SKM-1 (cell line): ENCODE measurements around the gene TMEM25.
A peak's percentile ranks its signal among the peaks of the same experiment; 100 is the strongest.
"Not testable (repeated sequence)": the region's sequence is repeated elsewhere in the genome, so short reads cannot be mapped to it uniquely, and the experiment has no call there.

Experiments used
- DNase-seq: peaks from one replicate; lab custom pipeline; 2025; ENCODE audit not compliant: unreplicated experiment; lab: John Stamatoyannopoulos, UW

Gene TMEM25

DNA sequence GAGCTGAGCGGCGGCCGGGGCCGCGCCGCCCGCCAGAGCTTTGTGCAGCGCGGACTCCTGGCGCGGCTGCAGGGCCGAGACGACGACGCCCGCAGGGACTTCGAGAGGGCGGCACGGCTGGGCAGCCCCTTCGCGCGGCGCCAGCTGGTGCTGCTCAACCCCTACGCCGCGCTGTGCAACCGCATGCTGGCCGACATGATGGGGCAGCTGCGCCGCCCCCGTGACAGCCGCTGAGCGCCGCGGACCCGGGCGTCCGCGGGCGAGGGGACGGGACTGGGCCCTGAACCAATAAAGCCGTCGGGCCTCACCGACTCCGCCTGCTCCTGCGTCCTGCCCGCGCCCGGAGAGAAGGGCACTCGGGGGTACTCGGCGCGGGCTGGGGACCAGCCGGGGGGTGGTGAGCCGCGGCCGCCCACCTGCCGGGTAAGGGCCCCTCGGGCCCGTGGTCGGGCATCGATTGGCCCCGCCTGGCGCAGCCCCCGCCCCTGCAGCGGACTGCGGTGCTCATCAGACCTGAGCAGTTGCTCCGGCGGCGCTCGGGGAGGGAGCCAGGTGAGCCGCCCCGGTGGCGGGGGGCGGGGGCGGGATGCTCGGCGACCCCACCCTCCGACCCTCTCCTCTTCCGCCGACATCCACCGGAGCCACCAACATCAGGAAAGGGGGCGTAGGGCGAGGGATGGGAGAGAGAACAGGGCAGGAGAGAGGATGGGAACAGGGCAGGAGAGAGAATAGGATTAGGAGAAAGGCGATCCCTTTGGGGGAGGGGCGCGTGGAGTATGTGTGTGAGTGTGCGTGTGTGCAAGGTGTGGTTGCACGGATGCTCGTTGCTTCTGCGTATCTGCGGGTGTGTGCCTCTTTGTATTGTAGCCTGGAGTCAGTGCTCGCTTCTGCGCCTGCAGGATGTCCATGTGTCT is at the start of gene TMEM25:
Gene TMEM25, plus strand, starts transcription at position 510 of the 914 bp plus-strand sequence. CDS start 610 bp downstream, outside the sequence.
- no peak for DNase-seq

DNA sequence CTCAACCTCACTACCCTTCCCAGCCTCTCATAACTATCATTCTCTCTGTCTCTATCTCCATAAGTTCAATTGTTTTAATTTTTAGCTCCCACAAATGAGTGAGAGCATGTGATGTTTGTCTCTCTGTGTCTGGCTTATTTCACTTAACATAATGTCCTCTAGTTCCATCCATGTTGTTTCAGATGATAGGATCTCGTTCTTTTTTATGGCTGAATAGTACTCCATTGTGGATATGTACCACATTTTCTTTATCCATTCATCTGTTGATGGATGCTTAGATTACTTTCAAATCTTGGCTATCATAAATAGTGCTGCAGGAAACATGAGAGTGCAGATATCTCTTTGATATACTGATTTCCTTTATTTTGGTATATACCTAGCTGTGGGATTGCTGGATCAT is 49.8 kb upstream of the TMEM25 start:
- DNase-seq = not testable (repeated sequence)

DNA sequence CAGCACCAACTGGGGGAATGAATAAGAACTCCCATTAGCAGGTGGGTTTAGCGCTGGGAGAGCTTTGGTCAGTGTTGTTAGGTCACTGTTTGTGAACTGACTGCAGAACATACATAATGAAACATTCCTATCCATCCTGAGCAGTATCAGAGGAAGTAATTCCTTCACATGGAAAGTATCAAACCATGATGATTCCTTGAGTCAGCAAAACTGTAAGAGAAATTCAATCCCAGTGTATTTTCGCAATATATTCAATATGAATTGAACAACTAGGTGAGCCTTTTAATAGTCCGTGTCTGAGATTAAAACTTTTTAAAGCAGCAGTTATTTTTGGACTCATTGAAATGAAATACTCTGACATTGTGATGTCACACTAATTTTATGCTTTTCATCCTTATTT is 46.6 kb upstream of the TMEM25 start:
- no peak for DNase-seq

DNA sequence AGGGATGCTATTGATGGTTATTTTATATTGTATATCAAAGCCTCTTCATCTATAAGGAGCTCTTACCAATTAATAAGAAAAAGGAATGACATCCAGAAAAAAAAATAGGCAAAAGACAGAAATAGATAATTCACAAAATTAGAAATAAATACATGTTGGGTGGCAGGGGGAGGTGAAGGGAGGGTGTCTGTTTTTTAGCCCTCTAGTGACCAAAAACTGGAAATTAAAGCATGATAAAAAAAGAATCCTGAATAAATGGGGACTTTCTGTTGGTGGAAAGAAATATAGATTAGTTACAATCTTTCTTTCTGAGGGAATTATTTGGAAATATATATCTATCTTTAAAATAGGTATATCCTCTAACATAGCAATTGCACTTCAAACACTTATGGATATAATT is 45.7 kb upstream of the TMEM25 start:
- DNase-seq = no peak

DNA sequence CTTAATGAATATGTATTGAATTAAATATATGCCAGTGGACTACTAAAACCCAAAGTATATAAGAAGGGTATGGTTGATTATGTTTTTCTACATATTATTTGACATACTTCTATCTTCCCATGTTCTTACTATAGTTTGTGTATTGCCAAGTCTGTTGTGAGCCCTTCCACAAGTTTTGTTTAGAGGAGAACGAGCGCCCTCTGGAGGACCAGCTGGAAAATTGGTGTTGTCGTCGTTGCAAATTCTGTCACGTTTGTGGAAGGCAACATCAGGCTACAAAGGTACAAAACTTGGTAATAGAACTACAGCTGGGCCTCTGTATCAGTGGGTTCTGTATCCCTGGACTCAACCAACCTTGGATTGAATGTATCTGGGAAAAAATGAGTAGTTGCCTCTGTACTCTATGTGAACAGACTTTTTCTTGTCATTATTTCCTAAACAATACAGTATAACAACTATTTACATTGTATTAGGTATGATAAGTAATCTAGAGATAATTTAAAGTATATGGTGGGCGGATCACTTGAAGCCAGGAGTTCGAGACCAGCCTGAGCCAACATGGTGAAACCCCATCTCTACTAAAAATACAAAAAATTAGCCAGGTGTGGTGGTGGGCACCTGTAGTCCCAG is 42.4 kb upstream of the TMEM25 start:
- peak; percentile 31 for DNase-seq

DNA sequence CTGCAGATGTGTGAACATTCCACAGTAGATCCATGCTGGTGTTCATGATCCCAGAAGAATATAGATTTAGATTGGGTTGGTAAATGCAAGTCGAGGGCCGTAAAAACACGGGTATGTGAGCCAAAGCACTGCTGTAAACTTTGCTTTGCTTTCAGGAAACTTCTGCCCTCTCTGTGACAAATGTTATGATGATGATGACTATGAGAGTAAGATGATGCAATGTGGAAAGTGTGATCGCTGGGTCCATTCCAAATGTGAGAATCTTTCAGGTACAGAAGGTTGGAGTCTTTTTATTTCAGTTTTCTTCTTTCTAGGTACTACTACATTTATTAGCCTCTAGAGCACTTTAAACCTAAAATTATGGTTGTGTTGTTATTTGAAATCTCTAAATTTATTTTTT is 40.0 kb upstream of the TMEM25 start:
- no peak for DNase-seq

DNA sequence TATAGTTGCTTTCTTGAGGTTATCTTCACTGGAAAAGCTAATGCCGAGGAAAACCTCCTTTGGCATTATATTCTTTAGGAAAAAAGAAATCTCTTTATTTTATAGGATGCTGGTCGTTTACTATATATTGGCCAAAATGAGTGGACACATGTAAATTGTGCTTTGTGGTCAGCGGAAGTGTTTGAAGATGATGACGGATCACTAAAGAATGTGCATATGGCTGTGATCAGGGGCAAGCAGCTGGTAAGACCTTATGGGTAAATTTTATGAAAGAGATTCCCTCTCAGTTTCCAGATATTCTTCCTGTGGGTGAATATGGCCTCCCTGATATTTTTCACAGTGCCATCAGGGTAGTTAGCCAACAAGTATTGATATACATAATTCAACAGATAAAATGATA is 33.2 kb upstream of the TMEM25 start:
- DNase-seq = no peak

DNA sequence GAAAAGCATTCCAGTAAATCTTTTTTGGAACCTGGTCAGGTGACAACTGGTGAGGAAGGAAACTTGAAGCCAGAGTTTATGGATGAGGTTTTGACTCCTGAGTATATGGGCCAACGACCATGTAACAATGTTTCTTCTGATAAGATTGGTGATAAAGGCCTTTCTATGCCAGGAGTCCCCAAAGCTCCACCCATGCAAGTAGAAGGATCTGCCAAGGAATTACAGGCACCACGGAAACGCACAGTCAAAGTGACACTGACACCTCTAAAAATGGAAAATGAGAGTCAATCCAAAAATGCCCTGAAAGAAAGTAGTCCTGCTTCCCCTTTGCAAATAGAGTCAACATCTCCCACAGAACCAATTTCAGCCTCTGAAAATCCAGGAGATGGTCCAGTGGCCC is 27.8 kb upstream of the TMEM25 start:
- no peak for DNase-seq

DNA sequence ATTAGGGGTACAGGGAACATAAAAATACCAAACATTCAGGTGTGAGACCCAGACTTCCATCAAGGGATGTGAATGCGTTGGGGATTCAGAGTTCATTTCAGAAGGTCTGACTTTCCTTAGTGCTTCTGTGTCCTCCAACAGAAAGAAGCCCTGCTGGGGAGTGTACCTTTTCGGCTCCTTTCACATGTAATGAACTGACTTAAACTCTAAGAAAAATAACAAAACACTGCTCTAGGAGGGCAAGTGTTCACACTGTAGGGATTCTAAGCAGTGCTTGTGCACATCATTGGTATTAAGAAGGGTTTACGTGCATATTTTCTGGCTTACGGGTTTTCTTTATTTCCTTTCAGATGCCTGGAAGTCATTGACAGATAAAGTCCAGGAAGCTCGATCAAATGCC is 19.4 kb upstream of the TMEM25 start:
- DNase-seq = no peak

DNA sequence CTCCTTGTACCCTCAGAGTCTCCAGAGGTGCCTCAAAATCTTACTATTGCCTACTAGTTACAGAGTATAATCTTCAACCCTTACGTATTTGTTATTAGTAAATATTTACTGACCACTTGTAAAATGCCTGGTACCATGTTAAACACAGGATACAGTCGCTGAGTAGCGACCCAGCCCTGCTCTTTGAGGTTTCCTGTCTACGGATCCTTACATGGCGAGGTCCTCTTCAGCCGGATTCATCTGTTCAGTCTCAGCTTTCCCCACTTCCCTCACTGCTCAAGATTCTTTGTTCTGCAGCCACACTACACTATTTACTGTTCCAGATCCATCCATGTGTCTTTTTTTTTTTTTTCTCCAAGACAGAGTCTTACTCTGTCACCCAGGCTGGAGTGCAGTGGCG is 16.9 kb upstream of the TMEM25 start:
- DNase-seq = no peak

DNA sequence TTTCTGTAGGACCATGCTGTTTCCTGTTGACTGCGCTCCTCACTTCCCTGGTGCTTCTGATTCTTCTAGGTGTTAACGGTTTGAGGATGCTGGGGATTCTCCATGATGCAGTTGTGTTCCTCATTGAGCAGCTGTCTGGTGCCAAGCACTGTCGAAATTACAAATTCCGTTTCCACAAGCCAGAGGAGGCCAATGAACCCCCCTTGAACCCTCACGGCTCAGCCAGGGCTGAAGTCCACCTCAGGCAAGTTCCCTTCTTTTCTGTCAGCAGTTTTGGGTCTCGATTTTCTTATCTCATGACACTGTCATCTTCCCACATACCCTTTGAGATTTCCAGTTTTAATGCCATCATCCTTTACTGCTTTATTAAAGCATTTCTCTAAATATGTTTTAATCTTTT is 11.4 kb upstream of the TMEM25 start:
- DNase-seq = no peak

DNA sequence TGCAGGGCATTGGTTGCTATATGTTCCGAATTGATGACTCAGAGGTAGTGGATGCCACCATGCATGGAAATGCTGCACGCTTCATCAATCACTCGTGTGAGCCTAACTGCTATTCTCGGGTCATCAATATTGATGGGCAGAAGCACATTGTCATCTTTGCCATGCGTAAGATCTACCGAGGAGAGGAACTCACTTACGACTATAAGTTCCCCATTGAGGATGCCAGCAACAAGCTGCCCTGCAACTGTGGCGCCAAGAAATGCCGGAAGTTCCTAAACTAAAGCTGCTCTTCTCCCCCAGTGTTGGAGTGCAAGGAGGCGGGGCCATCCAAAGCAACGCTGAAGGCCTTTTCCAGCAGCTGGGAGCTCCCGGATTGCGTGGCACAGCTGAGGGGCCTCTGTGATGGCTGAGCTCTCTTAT is 9.1 kb upstream of the TMEM25 start:
- no peak for DNase-seq

DNA sequence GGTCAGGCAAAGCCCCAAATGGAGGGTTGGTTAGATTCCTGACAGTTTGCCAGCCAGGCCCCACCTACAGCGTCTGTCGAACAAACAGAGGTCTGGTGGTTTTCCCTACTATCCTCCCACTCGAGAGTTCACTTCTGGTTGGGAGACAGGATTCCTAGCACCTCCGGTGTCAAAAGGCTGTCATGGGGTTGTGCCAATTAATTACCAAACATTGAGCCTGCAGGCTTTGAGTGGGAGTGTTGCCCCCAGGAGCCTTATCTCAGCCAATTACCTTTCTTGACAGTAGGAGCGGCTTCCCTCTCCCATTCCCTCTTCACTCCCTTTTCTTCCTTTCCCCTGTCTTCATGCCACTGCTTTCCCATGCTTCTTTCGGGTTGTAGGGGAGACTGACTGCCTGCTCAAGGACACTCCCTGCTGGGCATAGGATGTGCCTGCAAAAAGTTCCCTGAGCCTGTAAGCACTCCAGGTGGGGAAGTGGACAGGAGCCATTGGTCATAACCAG is 8.4 kb upstream of the TMEM25 start:
- DNase-seq = no peak

DNA sequence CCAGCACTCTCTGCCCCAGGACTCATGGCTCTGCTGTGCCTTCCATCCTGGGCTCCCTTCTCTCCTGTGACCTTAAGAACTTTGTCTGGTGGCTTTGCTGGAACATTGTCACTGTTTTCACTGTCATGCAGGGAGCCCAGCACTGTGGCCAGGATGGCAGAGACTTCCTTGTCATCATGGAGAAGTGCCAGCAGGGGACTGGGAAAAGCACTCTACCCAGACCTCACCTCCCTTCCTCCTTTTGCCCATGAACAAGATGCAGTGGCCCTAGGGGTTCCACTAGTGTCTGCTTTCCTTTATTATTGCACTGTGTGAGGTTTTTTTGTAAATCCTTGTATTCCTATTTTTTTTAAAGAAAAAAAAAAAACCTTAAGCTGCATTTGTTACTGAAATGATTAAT is 6.6 kb upstream of the TMEM25 start:
- DNase-seq = no peak

DNA sequence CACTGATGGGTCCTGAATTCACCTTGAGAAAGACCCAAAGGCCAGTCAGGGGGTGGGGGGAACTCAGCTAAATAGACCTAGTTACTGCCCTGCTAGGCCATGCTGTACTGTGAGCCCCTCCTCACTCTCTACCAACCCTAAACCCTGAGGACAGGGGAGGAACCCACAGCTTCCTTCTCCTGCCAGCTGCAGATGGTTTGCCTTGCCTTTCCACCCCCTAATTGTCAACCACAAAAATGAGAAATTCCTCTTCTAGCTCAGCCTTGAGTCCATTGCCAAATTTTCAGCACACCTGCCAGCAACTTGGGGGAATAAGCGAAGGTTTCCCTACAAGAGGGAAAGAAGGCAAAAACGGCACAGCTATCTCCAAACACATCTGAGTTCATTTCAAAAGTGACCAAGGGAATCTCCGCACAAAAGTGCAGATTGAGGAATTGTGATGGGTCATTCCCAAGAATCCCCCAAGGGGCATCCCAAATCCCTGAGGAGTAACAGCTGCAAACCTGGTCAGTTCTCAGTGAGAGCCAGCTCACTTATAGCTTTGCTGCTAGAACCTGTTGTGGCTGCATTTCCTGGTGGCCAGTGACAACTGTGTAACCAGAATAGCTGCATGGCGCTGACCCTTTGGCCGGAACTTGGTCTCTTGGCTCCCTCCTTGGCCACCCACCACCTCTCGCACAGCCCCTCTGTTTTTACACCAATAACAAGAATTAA is 6.1 kb upstream of the TMEM25 start:
- peak; percentile 13 for DNase-seq

DNA sequence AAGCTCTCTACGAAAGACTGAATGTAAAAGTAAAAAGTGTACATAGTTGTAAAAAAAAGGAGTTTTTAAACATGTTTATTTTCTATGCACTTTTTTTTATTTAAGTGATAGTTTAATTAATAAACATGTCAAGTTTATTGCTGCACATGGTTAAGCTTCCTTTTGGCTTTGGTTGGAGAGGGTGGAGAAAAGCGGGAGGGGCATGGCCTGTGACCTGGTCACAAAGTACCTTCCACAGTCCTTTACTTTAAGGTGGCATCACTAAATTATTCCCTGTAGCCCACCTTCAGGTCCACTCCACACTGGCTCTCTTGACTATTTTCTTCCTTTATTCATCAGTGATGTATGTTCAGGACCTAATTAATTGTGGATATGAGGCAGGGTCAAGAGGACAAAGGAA is 4.3 kb upstream of the TMEM25 start:
- DNase-seq = no peak

DNA sequence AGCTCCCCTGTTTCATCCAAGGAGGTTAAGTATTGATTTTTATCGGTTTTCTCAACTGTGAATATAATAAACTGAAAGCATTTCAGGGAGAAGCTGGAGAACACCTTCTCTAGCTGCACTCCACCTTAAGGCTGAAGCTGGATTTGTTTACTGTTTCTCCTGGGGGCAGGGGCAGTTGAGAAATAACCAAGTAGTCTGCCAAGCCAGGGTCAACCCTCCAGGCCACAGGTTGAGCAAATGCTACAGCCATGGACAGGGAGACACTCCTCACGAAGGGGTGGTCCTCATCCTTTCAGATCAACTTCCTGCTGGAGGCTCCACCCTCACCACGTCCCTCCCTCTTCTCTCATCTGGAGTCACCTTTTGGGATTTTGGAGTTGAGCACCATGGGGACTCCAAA is 3.9 kb upstream of the TMEM25 start, which contains the start of gene TTC36:
Gene TTC36, plus strand, starts transcription at position 366 of the 400 bp plus-strand sequence. Its CDS starts 21 bp downstream, at position 387.
- DNase-seq = no peak

DNA sequence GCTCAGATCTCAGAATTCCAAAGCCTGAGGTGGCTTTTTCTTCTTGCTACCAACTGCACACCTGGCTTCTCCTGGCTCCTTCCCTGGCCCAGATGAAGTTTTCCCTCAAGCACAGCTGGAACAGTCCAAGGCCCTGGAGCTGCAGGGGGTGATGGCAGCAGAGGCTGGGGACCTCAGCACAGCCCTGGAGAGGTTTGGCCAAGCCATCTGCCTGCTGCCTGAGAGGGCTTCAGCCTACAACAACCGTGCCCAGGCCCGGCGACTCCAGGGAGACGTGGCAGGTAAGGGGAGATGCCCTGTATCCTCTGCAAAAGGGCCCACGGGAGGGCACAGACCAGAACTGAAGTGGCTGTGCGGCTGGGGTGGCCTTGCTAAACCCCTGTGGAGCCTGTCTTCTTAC is 2.5 kb upstream of the TMEM25 start:
- DNase-seq = no peak

DNA sequence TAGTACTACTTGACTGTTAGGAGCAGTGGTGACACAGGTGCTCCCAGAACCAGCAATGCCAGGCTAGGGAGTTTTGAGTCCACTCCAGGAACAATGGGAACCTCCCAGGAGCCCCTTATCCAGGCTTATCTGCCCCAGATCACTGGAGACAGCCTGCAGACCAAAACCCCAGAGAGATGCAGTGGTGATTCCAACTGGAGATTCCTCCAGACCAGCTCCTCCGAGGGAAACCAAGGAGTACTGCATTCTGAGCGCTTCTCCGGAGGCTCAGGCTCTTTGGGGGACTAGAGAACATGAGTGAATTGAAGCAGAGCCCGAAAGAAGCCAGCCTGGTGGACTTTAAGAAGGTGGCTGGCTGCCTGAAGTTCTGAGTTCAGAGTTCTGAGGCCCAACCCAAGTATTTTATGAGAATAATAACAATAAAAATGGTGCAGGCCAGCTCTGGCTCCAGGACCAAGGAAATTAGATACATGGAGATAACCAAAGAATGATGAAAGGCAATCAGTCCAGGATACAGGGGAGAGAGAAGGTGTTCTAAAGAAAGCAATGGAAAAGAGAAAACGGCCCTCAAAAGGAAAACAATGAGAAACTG is 1.3 kb upstream of the TMEM25 start:
- no peak for DNase-seq

DNA sequence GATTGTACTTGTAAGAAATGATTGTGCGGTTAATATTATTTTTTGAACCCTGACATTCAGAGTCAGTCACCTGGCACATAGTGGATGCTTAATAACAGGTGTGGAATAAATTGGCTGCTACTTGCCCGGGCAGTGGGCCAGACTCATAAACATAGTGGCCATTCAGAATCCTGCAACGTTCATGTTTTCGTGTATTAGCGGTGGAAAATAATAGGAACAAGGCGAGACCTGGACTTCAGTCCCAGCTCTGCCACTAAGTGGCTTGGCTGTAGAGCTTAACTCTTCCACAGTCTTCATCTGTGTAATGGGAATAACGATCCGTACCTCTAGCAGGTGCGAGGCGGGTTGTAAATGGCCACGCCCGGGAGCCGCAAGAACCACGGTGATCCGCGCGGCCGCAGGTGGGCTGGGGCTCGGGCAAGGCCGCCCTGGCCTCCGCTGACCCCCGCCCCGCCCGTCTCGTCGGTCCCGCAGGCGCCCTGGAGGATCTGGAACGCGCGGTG is 761 bp upstream of the TMEM25 start:
- no peak for DNase-seq

DNA sequence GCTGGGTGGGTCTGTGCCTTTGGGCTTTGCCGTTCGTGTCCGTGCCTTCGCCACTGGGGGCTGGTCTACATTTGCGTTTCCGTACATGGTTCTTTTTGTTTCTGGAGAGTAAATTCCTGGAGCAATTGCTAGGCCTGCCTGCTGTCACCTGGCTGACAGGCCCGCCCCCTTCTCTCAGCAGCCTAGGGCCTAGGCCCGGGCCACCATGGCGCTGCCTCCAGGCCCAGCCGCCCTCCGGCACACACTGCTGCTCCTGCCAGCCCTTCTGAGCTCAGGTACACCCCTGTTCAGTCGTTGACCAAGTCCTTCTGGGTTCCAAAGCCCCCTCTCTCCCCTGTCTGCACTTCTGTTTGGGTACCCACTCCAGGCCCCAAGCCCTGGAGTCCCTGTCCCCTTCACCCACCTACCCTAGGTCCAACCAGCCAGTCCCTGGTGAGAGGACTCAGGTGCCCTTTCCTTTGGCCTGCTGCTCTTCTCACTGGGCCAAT is 649 bp downstream of the TMEM25 start:
- no peak for DNase-seq
